ENCODE measurements around the gene FOXP1.

Gene FOXP1

GRCh38 chr3:71525391-71525790 is 58.1 kb downstream of the FOXP1 start:
- no peak for DNase-seq

GRCh38 chr3:71524672-71525071 is 58.9 kb downstream of the FOXP1 start:
- no peak for DNase-seq

- DNase-seq = no peak
These were observed 59.9 kb downstream of the FOXP1 start for GRCh38 chr3:71523628-71524027.

GRCh38 chr3:71521940-71522876 is 61.3 kb downstream of the FOXP1 start:
- DNase-seq = no peak

- no peak for DNase-seq
These were observed 62.5 kb downstream of the FOXP1 start for GRCh38 chr3:71521021-71521352.

GRCh38 chr3:71520161-71521020 is 63.1 kb downstream of the FOXP1 start:
- DNase-seq = no peak

- no peak for DNase-seq
These were observed 65.4 kb downstream of the FOXP1 start for GRCh38 chr3:71518089-71518488.

GRCh38 chr3:71517271-71517791 is 66.2 kb downstream of the FOXP1 start:
- DNase-seq = no peak

- DNase-seq = no peak
These were observed 67.7 kb downstream of the FOXP1 start for GRCh38 chr3:71515636-71516365.

GRCh38 chr3:71514621-71515020 is 68.9 kb downstream of the FOXP1 start:
- no peak for DNase-seq

- no peak for DNase-seq
These were observed 70.0 kb downstream of the FOXP1 start for GRCh38 chr3:71513515-71513914.

- DNase-seq = no peak
These were observed 70.4 kb downstream of the FOXP1 start for GRCh38 chr3:71513081-71513480.

- DNase-seq = no peak
These were observed 71.0 kb downstream of the FOXP1 start for GRCh38 chr3:71512544-71512943.

GRCh38 chr3:71512000-71512399 is 71.5 kb downstream of the FOXP1 start:
- DNase-seq = no peak

GRCh38 chr3:71511446-71511845 is 72.1 kb downstream of the FOXP1 start:
- DNase-seq = no peak

GRCh38 chr3:71511037-71511436 is 72.5 kb downstream of the FOXP1 start:
- no peak for DNase-seq

- DNase-seq = no peak
These were observed 73.0 kb downstream of the FOXP1 start for GRCh38 chr3:71510510-71510909.

- DNase-seq = no peak
These were observed 74.5 kb downstream of the FOXP1 start for GRCh38 chr3:71509066-71509465.

GRCh38 chr3:71505767-71506350 is 77.7 kb downstream of the FOXP1 start:
- no peak for DNase-seq

- DNase-seq = peak; percentile 55
These were observed 79.1 kb downstream of the FOXP1 start for GRCh38 chr3:71504250-71505036.

GRCh38 chr3:71503525-71504249 is 79.8 kb downstream of the FOXP1 start:
- DNase-seq = no peak

Data from stimulated activated CD8-positive, alpha-beta memory T cell treated with anti-CD3 and anti-CD28 coated beads, Interleukin-4, amount 100 ng/mL, for 48 hours (primary cell).